NK-92 treated with Interleukin-12 subunit alpha and Interleukin-12 subunit beta, amount 100 ng/mL, for 24 hours (cell line): ENCODE results near the gene IL1RAP.

ENCODE experiments used
- DNase-seq: peaks from one replicate; lab custom pipeline; 2025; lab: John Stamatoyannopoulos, UW

The IL1RAP gene

DNA sequence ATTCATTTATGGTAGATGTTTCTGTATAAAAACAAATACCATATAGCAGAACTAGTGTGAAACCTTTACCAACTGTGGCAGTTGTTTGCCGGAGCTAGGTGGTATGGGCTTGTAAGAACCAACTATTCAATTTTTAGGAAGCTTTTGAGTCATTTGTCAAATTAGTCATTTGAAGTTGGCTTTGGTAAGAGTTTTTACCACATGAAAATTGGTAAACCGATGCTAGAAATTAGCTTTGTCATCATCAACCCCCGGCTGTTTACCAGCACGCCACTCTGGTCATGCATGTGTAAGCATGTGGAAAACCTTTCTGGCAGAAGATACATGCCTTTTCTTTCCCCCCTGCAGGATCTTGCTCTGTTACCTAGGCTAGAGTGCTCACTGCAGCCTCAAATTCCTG is 63.3 kb downstream of the IL1RAP start:
- DNase-seq: no peak

DNA sequence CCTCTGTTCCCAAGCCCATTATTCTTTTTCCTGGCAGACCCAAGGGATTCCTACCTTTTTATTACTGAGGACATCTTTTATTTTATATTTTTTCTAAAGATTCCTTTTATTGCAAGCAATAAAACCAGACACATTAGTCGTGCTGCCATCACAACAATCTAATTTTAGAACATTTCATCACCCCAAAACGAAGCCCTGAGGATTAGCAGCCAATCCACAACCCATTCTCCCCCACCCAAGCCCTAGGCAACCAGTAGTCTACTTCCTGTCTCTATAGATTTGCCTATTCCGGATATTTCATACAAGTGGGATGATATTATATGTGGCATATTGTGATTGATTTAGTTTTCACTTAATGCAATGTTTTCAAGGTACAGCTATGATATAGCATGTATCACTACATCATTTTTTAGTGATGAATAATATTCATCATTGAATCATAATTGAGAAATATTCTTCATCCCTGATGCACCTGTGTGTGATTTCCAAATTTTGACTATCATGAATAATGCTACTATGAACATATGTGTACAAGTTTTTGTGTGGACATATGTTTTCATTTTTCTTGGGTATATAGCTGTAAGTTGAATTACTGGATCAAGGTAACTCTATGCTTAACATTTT is 65.7 kb downstream of the IL1RAP start:
- DNase-seq: no peak

DNA sequence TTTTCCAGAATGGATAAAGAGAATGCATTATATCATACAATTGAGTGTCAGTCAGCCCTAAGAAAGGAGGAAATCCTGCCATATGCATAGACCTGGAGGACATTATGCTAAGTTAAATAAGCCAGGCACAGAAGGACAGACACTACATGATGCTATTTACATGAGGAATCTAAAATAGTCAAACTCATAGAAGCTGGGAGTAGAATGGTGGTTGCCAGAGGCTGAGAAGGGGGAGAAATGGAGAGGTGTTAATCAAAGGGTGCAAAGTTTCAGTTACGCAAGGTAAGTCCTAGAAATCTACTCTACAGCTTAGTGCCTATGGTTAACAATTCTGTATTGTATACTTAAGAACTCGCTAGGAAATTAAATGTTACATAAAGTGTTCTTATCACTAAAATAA is 66.5 kb downstream of the IL1RAP start:
- DNase-seq: no peak

DNA sequence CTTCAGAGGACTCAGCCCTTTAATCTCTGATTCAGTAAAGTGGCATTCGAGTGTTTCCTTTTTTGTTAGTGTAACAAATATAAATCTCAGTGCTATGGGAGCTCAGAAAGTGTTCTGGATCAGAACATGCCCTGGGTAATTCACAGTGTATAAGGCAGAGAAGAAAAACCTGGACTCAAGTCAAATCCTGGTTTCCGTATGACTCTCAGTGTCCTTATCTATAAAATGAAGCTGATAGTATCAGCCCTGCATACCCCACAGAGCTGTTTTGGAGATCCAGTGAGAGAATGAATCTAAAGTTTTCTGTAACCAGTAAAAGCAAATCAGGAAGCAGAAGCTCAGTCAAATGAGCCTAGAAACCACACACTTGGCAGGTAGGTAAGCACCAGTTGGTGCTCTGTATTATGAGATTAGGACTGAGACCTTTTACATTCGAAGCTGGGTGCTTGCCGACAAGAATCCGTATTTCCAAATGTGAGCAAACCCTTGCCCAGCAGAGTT is 67.2 kb downstream of the IL1RAP start:
- DNase-seq: no peak

DNA sequence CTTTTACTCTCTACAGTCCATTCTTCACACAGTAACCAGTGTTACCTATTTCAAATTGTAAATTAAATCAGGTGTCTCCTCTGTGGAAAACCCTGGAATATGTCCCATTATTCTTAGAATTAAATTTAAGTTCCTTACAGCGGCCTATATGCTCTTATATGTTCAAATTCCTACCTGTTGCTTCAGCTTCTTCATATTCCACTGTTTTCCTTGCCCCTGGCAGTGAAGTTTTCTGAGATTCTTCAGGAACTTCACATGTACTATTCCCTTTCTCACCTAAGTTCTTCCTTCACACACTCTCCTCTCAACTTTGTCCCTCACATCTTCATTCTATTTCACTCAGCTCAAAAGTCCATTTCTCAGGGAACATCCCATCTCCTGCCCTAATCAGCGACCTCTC is 68.8 kb downstream of the IL1RAP start:
- no peak for DNase-seq

DNA sequence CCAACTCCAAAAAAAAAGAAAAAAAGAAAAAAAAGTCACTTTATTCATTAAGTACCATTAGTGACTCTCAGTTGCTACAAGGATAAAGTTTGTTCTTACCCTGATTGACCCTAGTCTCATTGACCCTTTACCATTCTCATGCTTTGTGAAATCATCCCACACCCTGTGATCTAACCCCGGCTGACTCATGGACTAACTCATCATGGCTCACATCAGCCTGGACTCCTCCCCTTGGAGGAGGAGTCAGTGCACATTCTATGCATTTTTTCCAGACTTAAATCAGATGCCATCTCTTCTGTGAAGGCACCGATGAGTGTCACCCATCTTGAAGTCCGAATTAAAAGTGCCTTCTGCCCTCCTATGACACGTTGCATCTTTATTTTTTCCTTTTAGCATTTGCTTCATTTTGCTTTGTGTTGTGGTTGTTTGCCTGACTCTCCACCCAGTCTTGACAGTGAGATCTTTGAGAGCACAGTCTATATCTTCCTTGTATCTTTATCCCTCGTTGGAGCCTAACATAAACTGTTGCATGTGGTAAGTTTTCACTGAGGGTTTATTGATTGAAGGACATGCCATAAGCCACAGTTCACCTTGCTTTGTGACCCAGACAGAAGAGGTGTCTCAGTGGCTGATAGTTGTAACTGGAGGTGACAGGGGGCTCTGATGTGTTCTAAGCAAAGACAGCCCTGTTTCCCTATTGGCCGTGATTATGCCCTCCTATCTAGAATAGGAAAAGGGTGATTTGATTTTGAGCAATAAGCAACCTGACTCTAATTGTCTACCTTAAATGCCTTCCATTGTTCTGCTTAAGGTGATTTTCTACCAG is 72.1 kb downstream of the IL1RAP start:
- no peak for DNase-seq

DNA sequence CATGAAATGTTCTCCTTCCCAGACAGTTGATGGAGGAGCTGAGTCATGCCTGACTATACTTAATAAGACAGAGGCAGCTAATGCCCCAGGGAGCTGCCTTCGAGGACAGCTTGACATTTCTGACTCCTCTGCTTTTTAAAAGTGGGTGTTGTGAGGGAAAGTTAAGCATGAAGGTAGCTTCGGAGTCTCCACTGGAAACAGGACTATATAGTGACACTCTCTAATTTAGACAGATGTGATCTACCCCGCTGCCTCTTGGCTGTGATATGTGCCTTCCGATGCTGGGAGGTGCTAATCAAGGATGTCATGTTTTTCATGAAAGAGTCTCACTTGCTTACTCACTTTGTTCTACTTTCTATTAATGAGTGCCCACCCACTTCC is 72.7 kb downstream of the IL1RAP start:
- no peak for DNase-seq

DNA sequence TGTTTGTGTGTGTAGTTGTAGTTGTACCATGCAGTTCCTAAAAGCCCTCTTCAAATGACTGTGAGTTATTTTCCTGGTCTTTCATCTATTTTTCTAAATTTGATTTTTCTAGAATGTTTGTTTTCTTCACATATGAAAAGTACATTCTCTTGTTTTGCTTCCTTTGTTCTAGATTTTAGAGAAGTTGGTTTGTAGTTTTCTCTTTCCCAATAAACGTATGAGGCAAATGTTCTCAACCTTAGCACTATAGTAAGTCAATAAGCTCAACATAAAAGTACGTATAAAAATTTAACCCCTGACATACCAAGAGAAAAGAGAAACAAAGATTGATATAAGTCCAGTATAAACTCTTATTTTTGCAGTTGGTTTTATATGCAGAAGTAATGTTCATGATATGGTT is 74.7 kb downstream of the IL1RAP start:
- DNase-seq: no peak

DNA sequence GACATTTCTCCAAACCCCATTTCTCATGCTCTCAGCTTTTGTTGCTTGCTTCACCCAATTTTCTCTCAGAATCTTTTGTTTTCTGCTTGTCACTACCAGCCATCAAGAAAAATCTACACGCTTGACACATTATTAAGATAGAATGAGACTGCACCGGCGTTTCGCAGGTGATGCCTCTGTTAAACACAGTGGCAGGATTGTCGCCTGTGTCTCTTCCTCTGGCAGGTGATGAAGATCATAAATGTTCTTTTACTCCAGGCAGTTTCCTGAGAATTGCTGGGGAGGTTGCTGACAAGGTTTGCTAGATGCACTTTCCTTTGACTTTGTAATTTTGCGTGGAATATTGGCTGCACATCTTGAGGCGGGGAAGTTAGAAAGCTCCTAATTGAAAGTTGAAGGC is 75.4 kb downstream of the IL1RAP start:
- DNase-seq: no peak

DNA sequence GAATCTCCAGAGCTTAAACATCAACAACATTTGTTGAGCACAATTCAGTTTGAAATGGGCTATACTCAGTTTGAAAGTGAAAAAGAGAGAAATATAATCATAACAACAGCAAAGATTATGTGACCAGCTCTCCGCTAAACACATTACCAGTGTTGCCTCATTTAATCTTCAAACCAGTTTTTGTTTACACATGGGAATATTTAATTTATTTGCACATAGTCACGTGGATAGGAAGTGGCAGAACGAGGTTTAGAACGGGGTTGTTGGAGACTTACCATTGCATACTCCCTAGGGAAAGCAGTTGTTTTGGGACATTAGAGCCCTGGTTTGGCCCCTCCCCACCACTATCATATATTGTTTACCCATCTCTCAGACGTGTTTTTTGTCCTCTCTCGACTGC is 77.2 kb downstream of the IL1RAP start:
- DNase-seq: no peak

DNA sequence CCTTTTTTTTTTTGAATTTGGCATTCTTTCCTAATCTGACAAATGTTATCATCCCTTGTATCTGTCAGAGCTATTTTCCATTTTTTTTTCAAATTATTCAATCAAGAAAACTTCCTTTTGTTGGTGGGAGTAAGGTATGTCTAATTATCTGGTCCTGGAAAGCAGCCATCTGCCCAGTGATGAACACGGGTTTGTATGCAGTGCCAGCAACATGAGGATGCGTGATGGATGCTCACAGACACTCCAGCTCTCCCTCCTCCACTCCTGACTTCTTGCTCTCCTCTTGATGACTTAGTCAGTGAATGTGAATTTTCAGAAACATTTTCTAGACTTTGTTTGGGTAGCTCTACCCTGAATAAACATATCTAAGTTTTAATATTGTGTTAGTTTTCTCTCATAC is 79.2 kb downstream of the IL1RAP start:
- DNase-seq: no peak

DNA sequence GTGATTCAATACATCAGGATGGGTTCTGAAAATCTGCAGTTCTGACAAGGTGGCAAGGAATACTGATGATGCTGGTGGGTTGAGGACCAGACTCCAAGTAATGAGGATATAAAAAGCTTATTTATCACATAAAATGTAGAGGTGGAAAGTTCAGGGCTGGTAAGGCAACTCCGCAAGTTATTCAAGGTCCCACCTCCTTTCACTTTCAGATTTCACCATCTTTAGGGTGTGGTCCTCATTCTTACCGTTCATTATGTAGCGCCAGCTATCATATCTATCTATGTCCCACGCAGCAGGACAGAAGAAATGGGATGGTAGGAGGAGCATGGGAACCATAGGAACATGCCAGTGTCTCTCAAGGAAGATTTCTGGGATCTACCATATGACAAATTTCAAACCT is 80.3 kb downstream of the IL1RAP start:
- no peak for DNase-seq

DNA sequence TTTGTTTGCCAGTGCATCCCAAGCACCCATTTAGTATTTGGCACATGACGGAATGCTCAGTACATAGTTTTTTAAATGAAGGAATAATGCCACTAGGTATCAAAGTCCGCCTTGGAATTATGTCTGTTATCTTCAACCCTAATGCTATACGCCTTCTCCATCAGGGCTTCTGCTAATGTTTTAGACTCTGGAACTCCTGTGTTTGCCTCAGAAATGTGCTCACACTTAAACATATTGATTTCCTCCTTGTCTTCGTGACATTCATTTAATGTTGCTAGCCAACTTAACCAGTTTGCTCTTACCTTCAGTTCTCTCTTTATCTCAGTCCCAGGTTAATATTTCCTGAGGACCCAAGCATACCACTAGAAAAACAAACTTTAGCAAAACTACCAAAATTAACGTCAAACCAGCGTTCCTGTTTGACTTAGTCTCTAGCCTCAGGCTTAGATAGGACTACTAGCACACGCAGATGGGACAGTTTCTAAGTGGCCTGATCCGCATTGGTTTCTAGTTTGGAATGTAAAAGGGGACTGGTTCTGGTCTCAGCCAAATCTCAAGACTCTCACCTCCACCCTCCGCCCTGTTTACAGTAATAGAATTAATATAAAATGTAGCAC is 81.4 kb downstream of the IL1RAP start:
- DNase-seq: no peak

DNA sequence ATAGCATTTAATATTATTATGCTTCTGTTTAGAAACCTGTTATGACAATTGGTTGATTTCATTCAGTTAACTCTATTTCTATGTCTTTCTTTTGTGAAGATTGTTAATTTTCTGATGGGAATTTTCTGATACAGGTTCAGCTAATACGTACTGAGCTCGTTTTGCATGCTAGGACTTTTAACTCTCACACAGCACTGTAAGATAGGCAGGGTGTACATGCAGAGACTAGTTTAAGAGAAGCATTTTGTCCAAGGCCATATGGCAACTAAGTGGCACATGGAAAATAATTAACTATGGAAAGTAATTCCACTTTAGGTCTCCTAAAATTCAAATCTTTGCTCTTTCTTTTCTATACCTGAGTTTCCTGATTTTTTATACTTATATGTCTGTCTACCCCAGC is 81.9 kb downstream of the IL1RAP start:
- no peak for DNase-seq

DNA sequence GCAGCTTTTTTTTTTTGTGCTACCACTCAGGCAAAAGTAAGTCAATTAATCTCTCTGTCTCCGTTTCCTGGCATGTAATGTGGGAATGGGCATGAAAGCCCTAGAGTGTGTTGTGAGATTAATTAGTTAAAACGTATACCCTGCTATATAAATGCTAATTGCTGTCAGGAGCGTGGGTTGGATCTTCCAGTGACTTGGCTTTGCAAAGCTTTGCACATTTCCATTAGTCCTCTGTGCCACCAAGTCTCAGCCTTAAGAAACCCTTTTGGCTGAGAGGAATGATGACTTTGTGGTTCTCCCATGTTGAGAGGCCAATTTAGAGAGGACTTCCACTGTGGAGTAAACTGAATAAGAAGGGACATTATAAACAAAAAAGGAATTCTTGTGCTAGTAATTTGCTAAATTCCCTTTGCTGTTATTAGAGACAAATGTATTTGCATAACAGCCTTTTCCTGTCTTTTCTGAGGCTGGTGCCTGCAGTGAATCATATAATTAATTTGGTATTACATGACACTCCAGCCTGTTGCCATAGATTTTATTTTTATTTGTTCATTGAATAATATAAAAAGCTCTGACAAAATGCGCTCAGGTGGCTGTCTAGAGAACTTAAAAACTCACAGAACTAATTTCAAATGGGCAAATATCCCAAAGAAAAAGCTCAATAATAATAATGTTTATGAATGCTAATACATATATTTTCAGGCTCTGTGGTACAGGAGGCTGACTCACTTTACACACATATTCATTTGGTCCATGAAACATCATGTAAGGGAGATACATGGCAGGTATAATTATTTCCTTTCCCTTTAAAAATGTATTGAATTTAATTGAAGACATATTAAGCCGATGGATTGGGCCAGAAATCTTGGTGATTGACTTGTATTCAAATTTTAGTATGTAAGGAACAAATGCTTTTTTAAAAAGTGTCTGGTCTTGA is 82.7 kb downstream of the IL1RAP start:
- no peak for DNase-seq

DNA sequence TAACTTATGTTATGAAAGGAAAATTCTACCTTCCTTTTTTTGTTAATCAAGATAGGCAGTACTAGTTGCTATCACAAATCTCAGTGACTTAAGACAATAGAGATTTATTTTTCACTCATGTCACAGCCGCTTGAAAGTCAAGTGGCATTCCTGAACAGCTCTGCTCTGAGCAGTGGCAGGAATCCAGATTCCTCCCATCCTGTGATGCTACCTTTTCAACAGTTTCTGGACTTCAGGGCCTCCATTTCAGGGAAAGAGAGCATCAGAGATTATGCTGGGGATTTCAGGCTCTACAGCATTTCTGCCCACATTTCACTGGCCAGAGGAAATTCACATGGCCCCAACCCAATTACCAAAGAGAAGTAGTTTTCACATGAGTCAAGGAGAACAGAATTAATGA is 83.4 kb downstream of the IL1RAP start:
- no peak for DNase-seq

DNA sequence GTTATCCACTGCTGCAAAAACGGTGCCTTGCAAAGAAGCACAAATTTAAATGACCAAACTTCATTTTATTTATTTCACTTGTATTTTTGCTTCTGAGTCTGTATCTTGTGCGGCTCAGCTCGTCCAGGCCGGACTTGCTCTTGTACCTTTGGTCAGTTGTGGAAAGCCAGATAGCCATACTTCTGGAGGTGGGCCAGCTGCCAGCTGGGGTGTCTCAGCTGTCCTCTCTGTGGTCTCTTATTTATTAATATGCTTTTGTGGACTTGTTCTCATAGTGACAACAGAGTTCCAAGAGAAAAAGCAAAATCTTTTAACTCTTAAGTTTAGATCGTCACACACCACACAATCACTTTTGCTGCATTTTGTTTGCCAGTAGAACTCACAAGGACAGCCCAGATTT is 87.7 kb downstream of the IL1RAP start:
- no peak for DNase-seq

DNA sequence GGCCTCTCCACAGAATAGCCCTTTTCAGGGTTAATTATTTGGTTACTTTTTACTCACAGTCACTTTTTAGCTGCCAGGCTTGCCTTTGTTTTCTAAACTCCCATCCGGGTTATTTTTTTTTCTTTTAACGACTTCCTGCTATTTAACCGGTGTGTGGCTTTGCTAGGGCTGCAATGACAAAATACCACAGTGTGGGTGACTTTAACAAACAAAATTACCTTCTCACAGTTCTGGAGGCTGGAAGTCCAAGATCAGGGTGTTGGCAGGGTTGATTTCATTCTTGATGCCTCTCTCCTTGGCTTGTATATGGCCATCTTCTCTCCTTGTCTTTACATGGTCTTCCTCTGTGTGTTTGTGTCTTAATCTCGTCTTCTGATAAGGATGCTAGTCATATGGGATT is 91.5 kb downstream of the IL1RAP start:
- DNase-seq: no peak

DNA sequence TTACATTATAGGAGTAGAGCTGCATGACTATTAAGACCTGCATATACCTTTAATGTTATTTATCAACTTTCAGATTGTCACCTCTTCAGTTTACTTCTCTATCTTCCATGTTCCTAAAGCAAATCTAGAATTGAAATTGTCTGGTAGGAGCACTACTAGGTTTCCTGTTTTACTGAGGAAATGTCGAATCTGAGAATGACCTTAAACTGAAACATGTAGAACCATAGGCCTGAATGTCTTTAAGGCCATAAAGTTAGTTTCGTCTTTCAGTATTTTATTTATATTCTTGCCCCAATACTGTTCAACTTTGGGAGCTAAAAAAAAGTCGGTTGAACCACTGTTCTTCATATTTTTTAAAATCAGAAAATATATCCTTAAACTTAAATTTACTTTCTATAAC is 92.7 kb downstream of the IL1RAP start:
- DNase-seq: no peak

DNA sequence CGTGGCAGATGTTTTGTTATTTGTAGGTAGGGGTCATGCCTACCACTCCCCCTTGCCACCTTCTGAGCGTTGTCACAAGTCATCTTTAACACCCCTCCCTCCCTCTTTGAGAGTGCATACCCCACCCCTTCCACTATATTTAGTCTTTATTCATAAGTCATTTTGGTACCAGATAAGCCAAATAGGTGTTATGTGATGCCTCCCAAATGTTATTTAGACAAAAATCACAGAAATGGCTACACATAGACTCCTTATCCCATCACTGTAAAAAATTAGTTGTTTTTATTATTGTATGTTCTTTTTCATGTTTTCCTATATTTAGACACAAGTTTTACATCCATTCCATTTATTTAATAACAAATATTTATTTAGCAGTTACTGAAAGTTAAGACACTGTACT is 93.1 kb downstream of the IL1RAP start:
- no peak for DNase-seq

DNA sequence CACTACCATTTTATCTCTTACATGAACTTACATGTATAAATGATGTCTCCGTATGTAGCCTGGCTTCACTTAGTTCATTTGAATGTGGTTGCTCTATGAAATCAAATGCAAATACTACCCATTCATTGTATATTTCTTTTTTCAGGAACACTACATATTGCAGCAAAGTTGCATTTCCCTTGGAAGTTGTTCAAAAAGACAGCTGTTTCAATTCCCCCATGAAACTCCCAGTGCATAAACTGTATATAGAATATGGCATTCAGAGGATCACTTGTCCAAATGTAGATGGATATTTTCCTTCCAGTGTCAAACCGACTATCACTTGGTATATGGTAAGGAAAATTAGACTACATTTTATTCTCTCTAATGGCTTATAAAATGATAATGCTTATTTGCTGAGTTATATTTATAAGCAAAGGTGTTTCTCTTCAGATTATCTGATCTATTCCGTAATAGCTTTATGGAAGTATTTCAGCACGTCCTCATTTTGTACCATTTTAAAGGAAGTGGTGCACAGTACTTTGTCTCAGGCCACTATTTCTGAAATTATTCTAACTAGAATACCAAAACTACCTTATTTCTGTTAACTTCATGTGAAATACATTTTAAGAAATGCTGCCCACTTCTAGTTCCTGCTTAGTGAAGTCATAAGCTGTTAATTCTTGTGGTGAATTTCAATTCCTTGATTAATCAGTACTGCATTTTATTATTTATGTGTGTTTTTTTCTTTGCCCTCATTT is 95.1 kb downstream of the IL1RAP start:
- no peak for DNase-seq
